PC-3 (cell line): ENCODE measurements around the gene FAM83D.

Experiments
- CTCF ChIP-seq: fragments of 300-600 bp; sonication (generic); conservative IDR thresholded peaks from 2 replicates; pipeline ENCODE4 v1.5.1; 2017; ENCODE audit warnings: antibody characterized with exemption, low read depth, mild to moderate bottlenecking, low read length
- EZH2 ChIP-seq: fragments of 300-600 bp; sonication (generic); IDR thresholded peaks from one replicate; pipeline ENCODE4 v1.6.1; 2017; ENCODE audit warnings: antibody characterized with exemption, mild to moderate bottlenecking, low read length; ENCODE audit not compliant: unreplicated experiment
- EZH2phosphoT487 ChIP-seq: fragments of 300-600 bp; sonication (generic); IDR thresholded peaks from 2 replicates; pipeline ENCODE4 v1.6.1; 2018; ENCODE audit warnings: mild to moderate bottlenecking, antibody characterized with exemption, low read length, borderline replicate concordance

- no peak for TF ChIP-seq CTCF
- TF ChIP-seq EZH2, result no peak
- TF ChIP-seq EZH2phosphoT487, result no peak
Observed at GRCh38 chr20:38952153-38952552, 25.9 kb downstream of the FAM83D start.
